Urinary bladder (tissue), 4 donors: ENCODE measurements around the gene STK24. TPM values are rescaled to one million over a fixed set of nuclear protein-coding genes. Genes with fewer than 3 reads are reported as not detected.
"Not testable (repeated sequence)": the region's sequence is repeated elsewhere in the genome, so short reads cannot be mapped to it uniquely, and the experiment has no call there.

ENCODE experiments used
- DNase-seq: peaks from one replicate; pipeline ENCODE4 v3.0.0-alpha.2; 2015; ENCODE audit errors: extremely low spot score
- H3K27ac ChIP-seq: one replicate; pipeline ENCODE4 v1.5.1; 2013; ENCODE audit warnings: low read depth, mild to moderate bottlenecking, moderate library complexity
- H3K36me3 ChIP-seq: one replicate; pipeline ENCODE4 v1.6.1; 2013; ENCODE audit warnings: mild to moderate bottlenecking, moderate library complexity; ENCODE audit not compliant: insufficient read depth
- H3K4me1 ChIP-seq: one replicate; pipeline ENCODE4 v1.6.1; 2013; ENCODE audit warnings: mild to moderate bottlenecking, moderate library complexity; ENCODE audit not compliant: insufficient read depth
- H3K4me3 ChIP-seq: one replicate; pipeline ENCODE4 v1.5.1; 2013; ENCODE audit warnings: low read depth, low read length
- WGBS: extraction: QIAGEN DNeasy Blood & Tissue Kit; methylation state at CpG from one replicate; pipeline ENCODE4 v1.1.7; 2013; 5-methylcytosine and 5-hydroxymethylcytosine counted together
- polyA plus RNA-seq: library from polyadenylated mRNA; stranded (reverse); fragments of 200-250 nt; gene quantifications from one replicate; pipeline ENCODE4 v1.2.3, GENCODE V29; 2013
- total RNA-seq: library from RNA; depleted of rRNA; stranded (reverse); fragments of >200 nt; gene quantifications from one replicate; pipeline ENCODE4 v1.2.3, GENCODE V29; 2014
- donor health status: healthy with polysubstance abuse.
- donor health status: healthy.

The STK24 gene
- total RNA-seq, result 73.4 TPM
- 110 TPM for polyA plus RNA-seq

DNA sequence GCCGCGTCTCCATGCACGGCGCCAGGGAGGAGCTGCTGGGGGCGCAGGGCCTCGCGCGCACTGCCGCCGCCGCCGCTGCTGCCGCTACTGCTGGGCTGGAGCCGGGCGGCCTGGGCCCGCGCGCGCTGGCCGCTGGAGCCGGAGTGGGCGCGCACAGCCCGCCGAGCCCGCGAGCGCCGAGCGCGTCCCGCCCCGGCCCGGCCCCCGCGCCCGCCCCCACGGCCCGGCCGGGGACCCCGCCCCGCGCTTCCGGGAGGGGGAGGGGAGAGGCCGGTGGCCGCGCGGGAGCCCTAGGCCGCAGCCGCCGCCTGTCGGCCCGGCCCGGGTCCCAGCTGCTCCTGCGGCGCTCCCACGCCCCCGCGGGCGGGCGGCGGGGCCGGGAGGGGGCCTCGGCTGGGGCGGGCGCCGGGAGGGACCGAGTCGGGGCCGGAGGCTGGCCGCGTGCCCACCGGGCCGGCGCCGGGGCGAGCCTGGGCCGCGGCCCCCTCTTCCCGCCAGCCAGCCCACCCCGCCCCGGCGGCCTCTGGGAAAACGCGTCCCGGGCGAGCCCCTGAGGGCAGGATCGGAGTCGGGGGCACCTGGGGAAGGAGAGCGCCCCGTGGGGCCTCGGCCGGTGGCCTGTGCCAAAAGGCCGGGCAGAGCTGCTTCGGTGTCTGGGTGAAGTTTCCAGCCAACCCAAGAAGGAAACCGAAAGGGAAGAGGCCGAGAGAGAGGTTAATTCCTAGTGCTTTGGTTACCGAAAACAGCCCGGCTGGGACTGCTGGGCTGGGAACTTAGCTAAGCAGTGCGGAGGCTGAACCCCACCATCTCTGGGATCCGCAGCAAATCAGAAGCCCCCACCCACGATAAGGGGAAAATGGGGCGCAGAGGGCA is at the start of gene STK24:
Gene STK24, minus strand, starts transcription at position 145 of the 873 bp plus-strand sequence. CDS start 321 bp downstream, outside the sequence.
- H3K4me1 ChIP-seq, result peaks cover 1% of the 10 kb centered on the region
- WGBS, result under 1% methylated on average over 102 of the region's 103 CpGs

DNA sequence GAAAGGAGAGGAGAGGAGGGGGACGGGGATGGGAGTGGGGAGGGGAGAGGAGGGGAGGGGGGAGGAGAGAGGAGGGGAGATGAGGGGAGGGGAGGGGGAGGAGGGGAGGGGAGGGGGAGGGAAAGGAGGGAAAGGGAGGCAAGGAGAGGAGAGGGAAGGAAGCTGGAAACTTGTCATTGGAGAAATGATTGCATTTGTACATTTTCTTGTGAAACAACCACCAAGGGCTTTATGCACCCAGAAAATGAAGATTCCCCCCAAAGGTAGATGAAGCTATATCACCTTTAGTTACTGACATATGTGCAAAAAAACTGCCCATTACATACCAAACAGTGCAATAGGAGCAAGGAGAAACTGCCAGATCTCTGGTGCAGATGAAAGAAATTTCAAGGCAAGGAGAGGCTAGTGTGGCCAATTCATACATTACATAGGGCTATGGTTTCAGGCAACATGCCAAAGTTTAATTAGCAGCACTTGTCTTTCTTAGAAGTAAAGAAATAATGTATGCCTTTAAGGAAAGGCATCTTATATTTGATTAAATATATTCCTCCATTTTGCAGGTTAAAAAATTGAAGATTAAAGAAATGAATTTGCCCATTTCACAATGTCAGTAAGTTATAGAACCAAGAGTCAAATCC is 49.5 kb upstream of the STK24 start:
- Histone ChIP-seq H3K4me1 (no peaks in the 10 kb centered on the region), H3K27ac (no peak overlapping the region), H3K36me3 (no peaks in the 10 kb centered on the region), H3K4me3 (no peak overlapping the region)
- DNase-seq, result no peak
- WGBS, result no CpG with 5 or more reads among the region's 1 CpG

More for the DNA sequence above, at the start of gene STK24:
- Histone ChIP-seq H3K27ac (peak within 1 kb of the TSS; percentile 100), H3K4me3 (peak within 1 kb of the TSS; percentile 100), H3K36me3 (no peaks in the 10 kb centered on the region)
- peak; percentile 58 for DNase-seq

DNA sequence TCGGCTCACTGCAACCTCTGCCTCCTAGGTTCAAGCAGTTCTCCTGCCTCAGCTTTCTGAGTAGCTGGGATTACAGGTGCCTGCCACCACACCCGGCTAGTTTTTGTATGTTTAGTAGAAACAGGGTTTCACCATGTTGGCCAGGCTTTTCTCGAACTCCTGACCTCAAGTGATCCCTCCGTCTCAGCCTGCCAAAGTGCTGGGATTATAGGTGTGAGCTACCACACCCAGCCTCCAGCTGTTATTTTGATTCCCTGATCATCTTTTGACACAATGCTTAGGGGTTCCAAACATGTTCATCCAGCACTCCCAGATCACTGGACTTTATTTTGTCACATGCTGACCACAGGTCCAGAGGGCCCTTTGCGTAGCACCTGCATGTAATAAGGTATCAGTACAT is 47.7 kb upstream of the STK24 start:
- not testable (repeated sequence) for H3K4me1 ChIP-seq, H3K36me3 ChIP-seq, H3K27ac ChIP-seq, DNase-seq, H3K4me3 ChIP-seq
- WGBS, result 80% methylated on average over 5 of the region's 5 CpGs

DNA sequence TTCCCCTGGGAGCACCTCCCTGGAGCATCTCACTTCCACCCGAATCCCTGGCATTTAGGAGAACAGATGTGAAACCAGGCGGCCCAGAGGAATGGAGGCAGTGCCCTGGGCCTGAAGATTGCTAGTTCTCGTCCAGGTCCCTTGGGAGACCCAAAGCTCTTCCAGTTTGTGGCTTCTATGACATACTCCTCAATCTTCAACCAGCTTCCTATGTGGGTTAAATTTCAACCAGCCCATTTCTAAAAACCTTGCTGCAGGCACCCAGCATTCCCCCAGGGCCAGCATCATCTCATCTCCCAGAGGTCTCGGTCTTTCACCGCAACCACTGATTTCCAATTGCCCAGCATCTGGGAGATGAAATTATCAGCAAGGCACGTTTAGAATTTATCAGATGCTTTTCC is 46.0 kb upstream of the STK24 start:
- DNase-seq, result no peak
- Histone ChIP-seq H3K36me3 (no peaks in the 10 kb centered on the region), H3K4me3 (no peak overlapping the region), H3K4me1 (no peaks in the 10 kb centered on the region), H3K27ac (no peak overlapping the region)
- 69% methylated on average over 6 of the region's 6 CpGs for WGBS

DNA sequence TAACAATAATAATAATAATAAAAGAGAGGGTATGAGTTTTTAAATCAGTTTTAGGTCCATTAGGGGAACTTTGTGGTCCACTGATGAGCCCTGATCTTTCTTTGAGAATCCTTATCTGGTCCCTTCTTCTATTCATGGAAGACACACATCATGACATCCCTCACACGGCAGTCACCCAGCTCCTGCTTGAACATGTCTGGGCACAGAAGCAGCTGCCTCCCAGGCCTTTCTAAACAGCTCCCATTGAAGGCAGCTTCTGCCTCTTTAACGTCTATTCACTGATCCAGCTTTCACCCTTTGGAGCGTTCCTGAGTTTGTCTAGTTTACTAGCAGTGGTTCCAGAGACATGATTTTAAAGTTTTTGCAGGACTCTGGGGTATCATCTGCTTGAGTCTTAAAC is 42.6 kb upstream of the STK24 start:
- 91% methylated on average over 3 of the region's 3 CpGs for WGBS

DNA sequence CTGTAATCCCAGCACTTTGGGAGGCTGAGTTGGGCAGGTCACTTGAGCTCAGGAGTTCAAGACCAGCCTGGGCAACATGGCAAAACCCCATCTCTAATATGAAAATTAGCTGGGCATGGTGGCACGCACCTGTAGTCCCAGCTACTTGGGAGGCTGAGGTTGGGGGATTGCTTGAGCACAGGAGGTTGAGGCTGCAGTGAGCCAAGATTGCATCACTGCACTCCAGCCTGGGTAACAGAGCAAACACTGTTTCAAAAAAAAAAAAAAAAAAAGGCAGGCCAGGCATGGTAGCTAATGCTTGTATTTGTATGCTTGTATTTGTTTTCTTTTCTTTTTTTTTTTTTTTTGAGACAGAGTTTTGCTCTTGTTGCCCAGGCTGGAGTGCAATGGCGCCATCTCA is 38.7 kb upstream of the STK24 start:
- 98% methylated on average over 2 of the region's 2 CpGs for WGBS
- not testable (repeated sequence) for DNase-seq, H3K27ac ChIP-seq, H3K4me3 ChIP-seq, H3K4me1 ChIP-seq, H3K36me3 ChIP-seq

More for the DNA sequence above, 42.6 kb upstream of the STK24 start:
- no peaks in the 10 kb centered on the region for H3K36me3 ChIP-seq
- DNase-seq, result no peak
- no peak overlapping the region for H3K27ac ChIP-seq
- no peaks in the 10 kb centered on the region for H3K4me1 ChIP-seq
- no peak overlapping the region for H3K4me3 ChIP-seq

DNA sequence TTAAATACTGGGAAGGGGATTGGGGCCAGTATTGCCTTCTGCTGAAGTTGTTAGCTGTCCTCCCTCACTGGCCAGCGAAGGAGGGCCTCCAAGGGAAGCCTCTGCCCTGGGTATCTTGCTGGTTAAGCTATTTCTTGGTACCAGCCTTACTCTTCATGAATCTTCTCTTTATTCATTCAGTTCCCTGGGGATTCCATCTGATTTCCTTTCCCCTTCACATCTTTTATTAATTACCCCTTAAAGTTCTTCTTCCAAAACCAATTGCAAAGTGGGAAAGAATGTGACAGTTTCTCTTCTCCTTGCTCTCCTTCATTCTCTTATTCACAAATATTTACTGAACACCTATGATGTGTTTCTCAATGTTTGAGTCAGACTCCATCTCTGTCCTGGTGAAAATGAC is 36.7 kb upstream of the STK24 start:
- Histone ChIP-seq H3K36me3 (no peaks in the 10 kb centered on the region), H3K4me1 (no peaks in the 10 kb centered on the region), H3K27ac (no peak overlapping the region), H3K4me3 (no peak overlapping the region)
- DNase-seq, result no peak
- 95% methylated on average over 1 of the region's 1 CpG for WGBS

DNA sequence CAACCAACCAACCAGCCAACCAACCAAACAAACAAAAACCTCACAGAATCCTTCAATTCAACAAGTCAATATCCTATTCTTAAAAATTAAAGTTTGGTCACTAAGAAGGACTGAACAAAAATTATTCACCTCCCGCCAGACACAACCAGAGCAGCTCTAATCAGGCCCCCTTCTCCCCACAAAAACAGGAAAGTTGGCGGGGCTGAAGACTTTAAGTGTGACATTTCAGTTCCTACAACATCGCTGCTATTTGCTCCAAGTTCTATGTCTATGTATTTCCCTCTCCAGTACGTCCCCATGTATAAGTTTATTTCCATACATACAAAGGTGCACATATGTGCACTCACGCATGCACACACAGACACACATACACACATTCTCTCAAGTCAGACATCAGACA is 32.8 kb upstream of the STK24 start:
- 90% methylated on average over 5 of the region's 5 CpGs for whole genome bisulfite sequencing
- Histone ChIP-seq H3K27ac (no peak overlapping the region), H3K4me1 (no peaks in the 10 kb centered on the region), H3K36me3 (no peaks in the 10 kb centered on the region), H3K4me3 (no peak overlapping the region)
- no peak for DNase-seq

DNA sequence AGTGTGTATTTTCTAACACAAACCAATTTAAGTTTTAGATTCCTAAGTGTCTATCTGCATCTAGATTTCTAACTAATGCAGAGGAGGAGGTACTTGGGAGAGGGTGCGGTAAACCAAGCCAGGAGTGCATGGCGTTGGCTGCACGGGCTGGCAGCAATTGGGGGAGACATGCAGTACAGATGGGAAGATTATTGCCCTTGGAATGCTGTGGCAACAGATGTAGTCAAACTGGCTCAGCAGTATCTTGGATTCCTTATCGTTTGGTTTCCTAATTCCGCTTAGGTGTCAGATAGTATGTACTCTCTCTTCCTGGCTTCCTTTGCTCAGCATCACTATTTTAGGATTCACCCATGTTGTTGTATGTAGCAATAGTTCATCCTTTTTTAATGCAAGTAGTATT is 29.4 kb upstream of the STK24 start:
- Histone ChIP-seq H3K36me3 (no peaks in the 10 kb centered on the region), H3K27ac (no peak overlapping the region), H3K4me1 (no peaks in the 10 kb centered on the region), H3K4me3 (no peak overlapping the region)
- DNase-seq, result no peak
- 29% methylated on average over 5 of the region's 5 CpGs for WGBS

DNA sequence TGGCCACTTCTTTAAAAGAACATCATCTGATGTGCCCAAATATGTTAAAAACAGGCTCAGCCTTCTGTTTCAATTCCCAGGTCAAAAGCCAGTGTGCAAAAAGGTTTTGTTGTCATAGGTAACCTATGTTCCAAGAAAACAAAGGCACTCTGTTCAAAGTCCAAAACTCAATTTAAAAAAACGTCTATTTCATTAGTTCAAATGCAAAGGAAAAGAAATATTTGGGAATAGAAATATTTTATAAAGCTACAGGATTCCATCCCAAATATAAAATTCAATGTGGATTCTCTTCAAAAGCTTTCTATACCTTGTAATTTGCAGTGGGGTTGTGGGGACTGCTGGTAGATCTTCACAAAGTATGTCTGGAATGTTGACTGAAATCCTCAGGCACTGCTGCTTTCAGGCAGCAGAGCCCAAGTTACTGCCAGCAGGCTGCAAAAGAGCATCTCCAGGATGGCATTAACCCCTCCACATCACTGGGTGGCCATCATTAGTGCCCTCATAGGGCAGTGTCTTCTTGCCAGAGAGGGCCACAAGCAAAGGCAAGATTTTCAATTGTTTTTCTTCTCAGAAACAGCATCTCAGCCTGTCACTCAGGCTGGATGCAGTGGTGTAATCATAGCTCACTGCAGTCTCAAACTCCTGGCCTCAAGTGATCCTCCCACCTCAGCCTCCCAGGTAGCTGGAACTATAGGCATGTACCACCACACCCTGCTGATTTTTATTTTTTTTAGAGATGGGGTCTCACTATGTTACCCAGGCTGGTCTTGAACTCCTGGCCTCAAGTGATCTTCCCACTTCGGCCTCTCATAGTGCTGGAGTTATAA is 22.8 kb upstream of the STK24 start:
- no peaks in the 10 kb centered on the region for H3K4me1 ChIP-seq
- no peaks in the 10 kb centered on the region for H3K36me3 ChIP-seq
- DNase-seq, result no peak
- no peak overlapping the region for H3K4me3 ChIP-seq
- WGBS, result 54% methylated on average over 2 of the region's 2 CpGs
- no peak overlapping the region for H3K27ac ChIP-seq

DNA sequence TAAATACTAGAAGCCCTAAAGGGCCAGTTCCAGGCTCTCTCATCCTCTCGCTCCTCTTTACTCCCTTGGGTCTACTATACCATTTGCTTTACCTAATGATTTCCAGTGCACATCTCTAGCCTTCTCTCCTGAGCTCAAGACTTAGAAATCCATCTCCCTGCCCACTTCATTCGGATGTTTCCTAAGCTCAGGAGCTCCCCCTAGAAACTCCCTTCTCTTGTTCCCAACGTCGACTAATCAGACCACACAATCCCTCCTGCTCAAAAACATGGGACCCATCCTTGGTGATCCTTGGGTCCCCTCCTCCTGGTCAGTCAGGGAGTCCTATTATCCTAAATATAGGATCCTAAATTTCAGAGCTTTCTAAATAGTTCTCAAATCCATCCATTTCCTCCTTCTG is 21.1 kb upstream of the STK24 start:
- Histone ChIP-seq H3K4me3 (no peak overlapping the region), H3K27ac (no peak overlapping the region), H3K36me3 (no peaks in the 10 kb centered on the region), H3K4me1 (no peaks in the 10 kb centered on the region)
- DNase-seq, result no peak
- 57% methylated on average over 4 of the region's 4 CpGs for WGBS

DNA sequence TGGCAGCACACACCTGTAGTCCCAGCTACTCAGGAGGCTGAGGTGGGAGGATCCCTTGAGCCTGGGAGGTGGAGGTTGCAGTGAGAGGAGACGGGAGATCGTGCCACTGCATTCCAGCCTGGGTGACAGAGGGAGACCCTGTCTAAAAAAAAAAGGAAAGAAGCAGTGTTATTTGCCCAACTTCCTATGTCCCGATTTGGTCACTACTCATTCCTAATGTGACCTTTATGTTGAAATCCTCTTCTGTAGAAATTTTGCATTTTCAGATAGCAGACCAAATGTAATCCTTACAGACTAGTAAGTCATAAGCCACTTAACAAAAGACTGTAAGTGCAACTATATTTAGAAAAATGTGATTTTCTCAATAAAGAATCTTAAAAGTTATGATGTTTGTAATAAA is 18.2 kb upstream of the STK24 start:
- whole genome bisulfite sequencing, result 90% methylated on average over 3 of the region's 3 CpGs
- no peaks in the 10 kb centered on the region for H3K36me3 ChIP-seq
- H3K4me3 ChIP-seq, result no peak overlapping the region
- no peak for DNase-seq
- H3K27ac ChIP-seq, result no peak overlapping the region
- no peaks in the 10 kb centered on the region for H3K4me1 ChIP-seq

DNA sequence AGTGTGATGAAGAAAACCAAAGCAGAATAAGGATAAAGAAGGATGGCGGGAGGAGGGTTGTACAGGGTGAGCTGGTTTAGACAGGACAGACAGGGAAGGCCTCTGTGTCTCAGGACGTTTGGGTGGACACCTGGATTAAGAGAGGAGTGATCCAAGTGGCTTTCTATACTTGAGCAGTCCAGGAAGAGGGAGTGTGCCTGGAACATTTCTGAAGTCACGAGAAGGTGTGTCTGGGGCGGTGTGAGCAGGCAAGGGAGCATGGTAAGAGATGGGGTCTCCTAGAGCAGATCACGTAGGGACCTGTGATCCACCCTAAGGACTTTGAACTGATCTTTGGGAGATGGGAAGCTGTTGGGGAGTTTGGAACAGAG is 15.4 kb upstream of the STK24 start:
- H3K4me1 ChIP-seq, result no peaks in the 10 kb centered on the region
- H3K36me3 ChIP-seq, result no peaks in the 10 kb centered on the region
- H3K27ac ChIP-seq, result no peak overlapping the region
- WGBS, result 81% methylated on average over 5 of the region's 5 CpGs
- no peak overlapping the region for H3K4me3 ChIP-seq
- DNase-seq, result no peak
